ENCODE measurements around the gene ABCA3. TPM values are rescaled to one million over a fixed set of nuclear protein-coding genes. Genes with fewer than 3 reads are reported as not detected.

Gene ABCA3
- total RNA-seq, 1 donor from 2014 or later = 3.1 TPM

DNA sequence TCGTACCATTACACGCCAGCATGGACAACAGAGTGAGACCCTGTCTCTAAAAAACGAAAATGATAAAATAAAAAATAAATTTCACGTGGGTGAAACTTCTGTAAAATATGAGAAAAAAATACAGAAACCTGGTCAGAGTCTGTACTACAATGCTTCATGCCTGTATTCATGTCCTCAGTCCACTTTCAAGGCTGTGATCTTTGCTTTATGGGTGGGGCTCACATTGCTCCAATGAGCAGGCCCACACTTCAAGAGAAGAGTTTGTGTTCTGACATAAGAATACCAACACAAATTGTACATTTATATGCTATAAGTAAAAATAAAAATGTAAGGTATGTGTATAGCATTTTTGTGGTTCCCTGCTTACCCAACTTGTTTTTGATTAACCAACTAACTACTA lies 32.2 kb upstream of the ABCA3 start:
- ChIA-PET CTCF (no interaction called here), POLR2A (no interaction called here)
- Mint-ChIP-seq H3K27me3 (peaks cover 29% of the 10 kb centered on the region), H3K9me3 (no peaks in the 10 kb centered on the region), H3K27ac (no peak overlapping the region), H3K4me3 (no peak overlapping the region), H3K36me3 (ENCODE audit: low read depth) (no peaks in the 10 kb centered on the region), H3K4me1 (no peaks in the 10 kb centered on the region)
- intact Hi-C loops (cut with micrococcal nuclease) = no loop called here
- TF ChIP-seq, protein P1, sequence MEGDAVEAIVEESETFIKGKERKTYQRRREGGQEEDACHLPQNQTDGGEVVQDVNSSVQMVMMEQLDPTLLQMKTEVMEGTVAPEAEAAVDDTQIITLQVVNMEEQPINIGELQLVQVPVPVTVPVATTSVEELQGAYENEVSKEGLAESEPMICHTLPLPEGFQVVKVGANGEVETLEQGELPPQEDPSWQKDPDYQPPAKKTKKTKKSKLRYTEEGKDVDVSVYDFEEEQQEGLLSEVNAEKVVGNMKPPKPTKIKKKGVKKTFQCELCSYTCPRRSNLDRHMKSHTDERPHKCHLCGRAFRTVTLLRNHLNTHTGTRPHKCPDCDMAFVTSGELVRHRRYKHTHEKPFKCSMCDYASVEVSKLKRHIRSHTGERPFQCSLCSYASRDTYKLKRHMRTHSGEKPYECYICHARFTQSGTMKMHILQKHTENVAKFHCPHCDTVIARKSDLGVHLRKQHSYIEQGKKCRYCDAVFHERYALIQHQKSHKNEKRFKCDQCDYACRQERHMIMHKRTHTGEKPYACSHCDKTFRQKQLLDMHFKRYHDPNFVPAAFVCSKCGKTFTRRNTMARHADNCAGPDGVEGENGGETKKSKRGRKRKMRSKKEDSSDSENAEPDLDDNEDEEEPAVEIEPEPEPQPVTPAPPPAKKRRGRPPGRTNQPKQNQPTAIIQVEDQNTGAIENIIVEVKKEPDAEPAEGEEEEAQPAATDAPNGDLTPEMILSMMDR (IDR thresholded peaks at IDR 0.05) = no peak
- ATAC-seq (ENCODE audit: low read depth) (no peak), DNase-seq (no peak)

DNA sequence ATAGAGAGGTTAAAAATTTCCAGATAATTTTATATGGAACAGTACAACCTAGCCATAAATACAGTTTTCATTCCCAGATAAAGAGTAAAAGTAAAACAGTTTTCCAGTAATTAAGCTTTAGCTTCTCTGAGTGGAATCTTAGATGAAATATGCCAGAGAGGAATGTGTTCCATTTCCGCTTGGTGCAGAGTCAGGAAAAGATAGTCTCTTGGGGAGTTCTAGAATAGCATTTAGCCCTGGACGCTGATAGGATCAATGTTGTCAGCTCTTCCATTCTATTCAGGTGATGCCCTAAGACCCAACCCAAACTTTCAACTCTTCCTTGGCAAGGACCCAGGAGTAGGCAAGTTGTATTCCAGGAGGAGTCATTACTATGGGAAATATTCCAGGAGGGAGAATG lies 30.9 kb upstream of the ABCA3 start:
- no peaks in the 10 kb centered on the region for H3K36me3 Mint-ChIP-seq (ENCODE audit: low read depth)
- H3K27me3 Mint-ChIP-seq = peaks cover 33% of the 10 kb centered on the region
- no peak overlapping the region for H3K27ac Mint-ChIP-seq
- DNase-seq (no peak), ATAC-seq (ENCODE audit: low read depth) (no peak)
- intact Hi-C loops (cut with micrococcal nuclease) = no loop called here
- no peak overlapping the region for H3K4me3 Mint-ChIP-seq
- no peaks in the 10 kb centered on the region for H3K4me1 Mint-ChIP-seq
- H3K9me3 Mint-ChIP-seq = no peaks in the 10 kb centered on the region
- TF ChIP-seq, protein P1 (IDR thresholded peaks at IDR 0.05) = no peak
- POLR2A ChIA-PET = no interaction called here
- CTCF ChIA-PET = no interaction called here

DNA sequence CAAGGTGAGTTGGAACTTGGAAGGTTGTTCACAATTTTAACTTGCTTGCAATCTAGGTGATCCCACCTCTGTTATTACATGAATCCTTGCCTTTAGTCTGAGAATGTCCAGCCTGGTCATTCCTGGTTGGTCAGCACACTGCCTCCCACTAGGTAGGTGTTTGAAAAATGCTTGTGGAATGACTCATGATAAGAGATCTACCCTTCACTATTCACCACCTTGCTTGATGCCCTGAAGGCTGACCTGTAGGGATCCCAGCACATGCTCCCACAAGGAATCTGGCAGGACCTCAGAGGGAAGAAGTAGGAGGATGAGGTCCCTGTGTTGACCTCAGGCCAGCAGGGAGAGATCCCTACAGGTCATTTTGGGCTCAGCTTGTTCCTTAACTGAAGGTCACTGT lies 30.2 kb upstream of the ABCA3 start:
- Mint-ChIP-seq H3K9me3 (no peaks in the 10 kb centered on the region), H3K36me3 (ENCODE audit: low read depth) (no peaks in the 10 kb centered on the region), H3K4me3 (no peak overlapping the region), H3K4me1 (no peaks in the 10 kb centered on the region), H3K27me3 (peaks cover 36% of the 10 kb centered on the region), H3K27ac (no peak overlapping the region)
- intact Hi-C loops (cut with micrococcal nuclease) = no loop called here
- TF ChIP-seq, protein P1 (IDR thresholded peaks at IDR 0.05) = no peak
- ChIA-PET CTCF (no interaction called here), POLR2A (no interaction called here)
- ATAC-seq (ENCODE audit: low read depth) = no peak
- DNase-seq = no peak

DNA sequence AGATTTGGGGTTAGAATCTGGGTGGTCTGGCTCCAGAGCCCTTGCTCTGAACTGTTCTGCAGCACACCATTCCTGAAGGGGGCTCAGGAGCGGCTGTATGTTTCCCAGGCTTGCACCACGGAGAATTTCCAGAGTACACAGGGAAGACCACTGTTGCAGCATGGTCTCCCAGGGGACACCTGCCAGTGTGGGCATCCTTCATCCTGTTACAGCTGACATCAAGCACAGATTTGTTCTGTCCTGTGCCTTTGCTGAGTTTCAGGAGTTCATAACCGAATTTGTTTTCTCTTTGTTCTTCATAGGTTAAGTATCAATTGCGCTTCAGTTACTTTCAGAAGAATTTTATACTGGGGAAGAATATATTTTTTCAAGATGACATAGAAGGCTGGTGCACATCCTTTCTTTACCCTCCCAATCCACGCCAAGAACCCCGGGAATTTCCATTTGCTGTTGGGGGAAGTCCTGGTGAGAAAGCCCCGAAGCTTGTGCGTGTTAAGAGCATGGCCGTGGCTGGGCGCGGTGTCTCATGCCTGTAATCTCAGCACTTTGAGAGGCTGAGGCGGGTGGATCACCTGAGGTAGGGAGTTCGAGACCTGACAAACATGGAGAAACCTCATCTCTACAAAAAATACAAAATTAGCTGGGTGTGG lies 26.3 kb upstream of the ABCA3 start:
- ATAC-seq (ENCODE audit: low read depth) (no peak), DNase-seq (no peak)
- Mint-ChIP-seq H3K27me3 (peaks cover 43% of the 10 kb centered on the region), H3K4me1 (no peaks in the 10 kb centered on the region), H3K36me3 (ENCODE audit: low read depth) (no peaks in the 10 kb centered on the region), H3K9me3 (no peaks in the 10 kb centered on the region), H3K27ac (no peak overlapping the region), H3K4me3 (no peak overlapping the region)
- ChIA-PET POLR2A (interaction anchor here (0.6 kb wide), 1 partner anchor 69 kb away, joined by 4 read pairs; no protein-coding TSS in a partner anchor), CTCF (no interaction called here)
- TF ChIP-seq, protein P1 (IDR thresholded peaks at IDR 0.05) = no peak
- intact Hi-C loops (cut with micrococcal nuclease) = no loop called here

DNA sequence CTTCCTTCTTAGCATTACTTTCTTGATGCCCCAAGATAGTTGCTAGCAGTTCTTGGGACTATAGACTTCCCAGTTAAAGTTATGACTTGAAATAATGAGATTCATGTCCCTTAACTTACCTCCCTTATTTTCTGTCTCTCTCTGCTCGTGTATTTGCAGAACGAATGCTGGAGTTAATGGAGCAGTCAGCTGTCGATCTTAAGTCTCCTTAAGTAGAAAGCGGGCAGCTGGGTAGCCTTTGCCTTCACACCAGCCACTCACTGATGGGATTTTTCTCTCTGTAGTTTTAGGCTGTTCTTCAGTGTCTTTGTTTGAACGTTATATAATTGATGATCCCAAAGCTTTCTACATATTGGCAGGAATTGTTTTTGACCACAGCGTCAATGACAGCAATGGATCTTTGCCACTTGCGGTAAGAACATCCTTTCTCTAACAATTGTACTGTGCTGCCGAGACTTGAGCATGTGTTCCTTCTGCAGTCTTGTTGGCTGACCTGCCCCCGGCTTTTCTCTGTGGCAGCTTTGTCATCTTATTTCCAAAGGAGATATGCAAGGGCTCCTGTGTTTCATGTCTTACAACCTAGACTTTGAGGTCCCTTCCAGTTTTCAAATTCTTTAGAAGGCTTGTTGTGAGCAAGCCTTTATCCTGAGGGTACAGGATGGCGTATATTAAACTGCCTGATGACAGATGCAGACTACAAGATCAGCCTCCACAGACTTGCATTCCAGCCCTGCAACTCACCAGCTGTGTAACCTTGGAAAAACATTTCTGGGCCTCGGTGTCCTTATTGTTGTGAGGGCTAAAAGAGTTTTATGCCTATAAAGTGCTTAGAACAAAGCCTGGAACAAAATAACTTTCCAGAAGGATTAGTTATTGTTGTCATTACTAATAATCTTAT lies 25.1 kb upstream of the ABCA3 start:
- no peaks in the 10 kb centered on the region for H3K9me3 Mint-ChIP-seq
- POLR2A ChIA-PET = no interaction called here
- no peak for ATAC-seq (ENCODE audit: low read depth)

More for the DNA sequence above, 25.1 kb upstream of the ABCA3 start:
- Mint-ChIP-seq H3K27me3 (peaks cover 38% of the 10 kb centered on the region), H3K4me1 (no peaks in the 10 kb centered on the region), H3K4me3 (no peak overlapping the region), H3K27ac (no peak overlapping the region), H3K36me3 (ENCODE audit: low read depth) (no peaks in the 10 kb centered on the region)
- no peak for DNase-seq
- intact Hi-C loops (cut with micrococcal nuclease) = no loop called here
- TF ChIP-seq, protein P1 (IDR thresholded peaks at IDR 0.05) = no peak
- CTCF ChIA-PET = no interaction called here

All from activated B cell treated with CpG ODN at 0.5 μM for 24 hours (primary cell).